OCI-LY3 (cell line): Measurements from ENCODE around the gene CLCN5.

Source experiments
- CTCF ChIP-seq: fragments of 200-600, 300-600 bp; sonication (generic); IDR thresholded peaks from 2 replicates; pipeline ENCODE4 v1.5.1; 2014; ENCODE audit warnings: antibody characterized with exemption, low read length, low read depth
- EZH2phosphoT487 ChIP-seq: fragments of 200-600 bp; shearing (Covaris generic); IDR thresholded peaks from 2 replicates; pipeline ENCODE4 v1.6.1; 2018; ENCODE audit warnings: antibody characterized with exemption, mixed run types, low read depth

- TF ChIP-seq CTCF: no peak
- no peak for TF ChIP-seq EZH2phosphoT487
These were observed 54.3 kb downstream of the CLCN5 start for GRCh38 chrX:49976682-49977197.
